ENCODE data around the gene DRD2.

Gene DRD2

GRCh38 chr11:113494021-113494420 lies 18.8 kb upstream of the DRD2 start:
- H3K4me3 ChIP-seq (replicated peaks; ENCODE audit: insufficient read depth, low read length): no peak overlapping the region
- H3K27ac ChIP-seq (replicated peaks): no peak overlapping the region
- TF ChIP-seq SPI1 (IDR thresholded peaks at IDR 0.05; ENCODE audit: borderline replicate concordance, low read depth): no peak
- TF ChIP-seq REST (IDR thresholded peaks at IDR 0.05; ENCODE audit: insufficient replicate concordance, low read depth): no peak
- no peak for TF ChIP-seq GABPA (IDR thresholded peaks at IDR 0.05; ENCODE audit: low read depth)
- TF ChIP-seq, protein P1, sequence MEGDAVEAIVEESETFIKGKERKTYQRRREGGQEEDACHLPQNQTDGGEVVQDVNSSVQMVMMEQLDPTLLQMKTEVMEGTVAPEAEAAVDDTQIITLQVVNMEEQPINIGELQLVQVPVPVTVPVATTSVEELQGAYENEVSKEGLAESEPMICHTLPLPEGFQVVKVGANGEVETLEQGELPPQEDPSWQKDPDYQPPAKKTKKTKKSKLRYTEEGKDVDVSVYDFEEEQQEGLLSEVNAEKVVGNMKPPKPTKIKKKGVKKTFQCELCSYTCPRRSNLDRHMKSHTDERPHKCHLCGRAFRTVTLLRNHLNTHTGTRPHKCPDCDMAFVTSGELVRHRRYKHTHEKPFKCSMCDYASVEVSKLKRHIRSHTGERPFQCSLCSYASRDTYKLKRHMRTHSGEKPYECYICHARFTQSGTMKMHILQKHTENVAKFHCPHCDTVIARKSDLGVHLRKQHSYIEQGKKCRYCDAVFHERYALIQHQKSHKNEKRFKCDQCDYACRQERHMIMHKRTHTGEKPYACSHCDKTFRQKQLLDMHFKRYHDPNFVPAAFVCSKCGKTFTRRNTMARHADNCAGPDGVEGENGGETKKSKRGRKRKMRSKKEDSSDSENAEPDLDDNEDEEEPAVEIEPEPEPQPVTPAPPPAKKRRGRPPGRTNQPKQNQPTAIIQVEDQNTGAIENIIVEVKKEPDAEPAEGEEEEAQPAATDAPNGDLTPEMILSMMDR (IDR thresholded peaks at IDR 0.05; ENCODE audit: insufficient read depth, low read length): no peak
- no peak for TF ChIP-seq POLR2AphosphoS5 (IDR thresholded peaks at IDR 0.05; ENCODE audit: low read depth)
- no peaks in the 10 kb centered on the region for H3K27me3 ChIP-seq (ENCODE audit: insufficient read depth, poor library complexity, severe bottlenecking)
- no peak for DNase-seq (ENCODE audit: low read depth in 1 of 2, low spot score in 1 of 2)

GRCh38 chr11:113493206-113493605 lies 18.0 kb upstream of the DRD2 start:
- TF ChIP-seq, protein P1 (IDR thresholded peaks at IDR 0.05; ENCODE audit: insufficient read depth, low read length): no peak
- no peak for TF ChIP-seq POLR2AphosphoS5 (IDR thresholded peaks at IDR 0.05; ENCODE audit: low read depth)
- no peak for TF ChIP-seq GABPA (IDR thresholded peaks at IDR 0.05; ENCODE audit: low read depth)
- no peak for TF ChIP-seq SPI1 (IDR thresholded peaks at IDR 0.05; ENCODE audit: borderline replicate concordance, low read depth)
- TF ChIP-seq REST (IDR thresholded peaks at IDR 0.05; ENCODE audit: insufficient replicate concordance, low read depth): no peak
- peak in 1 of 2 experiments; percentile 7 for DNase-seq (ENCODE audit: low read depth in 1 of 2, low spot score in 1 of 2)
- Histone ChIP-seq H3K27ac (replicated peaks) (no peak overlapping the region), H3K27me3 (ENCODE audit: insufficient read depth, poor library complexity, severe bottlenecking) (no peaks in the 10 kb centered on the region), H3K4me3 (replicated peaks; ENCODE audit: insufficient read depth, low read length) (no peak overlapping the region)

DNA sequence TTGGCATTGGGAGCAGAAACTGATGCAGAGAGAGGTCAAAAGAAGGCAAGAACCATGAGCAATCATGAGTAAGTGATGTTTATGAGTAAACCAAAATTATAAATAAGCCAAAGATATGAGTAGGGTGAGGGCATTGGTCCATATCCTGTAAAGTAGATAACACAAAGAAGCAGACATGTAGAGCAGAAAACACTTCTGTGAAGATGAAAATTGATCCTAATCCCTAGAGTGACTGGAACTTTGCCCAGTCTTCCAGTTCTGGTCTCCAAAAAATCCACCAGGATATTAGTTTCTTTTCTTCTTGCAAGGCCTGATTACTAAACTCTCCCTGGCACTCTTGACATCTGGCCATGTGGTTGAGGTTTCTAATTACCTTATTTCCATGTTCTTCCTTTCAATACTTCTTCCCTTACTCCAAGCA lies 13.7 kb upstream of the DRD2 start:
- Histone ChIP-seq H3K27me3 (ENCODE audit: insufficient read depth, poor library complexity, severe bottlenecking) (no peaks in the 10 kb centered on the region), H3K4me3 (replicated peaks; ENCODE audit: insufficient read depth, low read length) (no peak overlapping the region), H3K27ac (replicated peaks) (no peak overlapping the region)
- TF ChIP-seq POLR2AphosphoS5 (IDR thresholded peaks at IDR 0.05; ENCODE audit: low read depth) (no peak), GABPA (IDR thresholded peaks at IDR 0.05; ENCODE audit: low read depth) (no peak), REST (IDR thresholded peaks at IDR 0.05; ENCODE audit: insufficient replicate concordance, low read depth) (no peak), SPI1 (IDR thresholded peaks at IDR 0.05; ENCODE audit: borderline replicate concordance, low read depth) (no peak)
- TF ChIP-seq, protein P1 (IDR thresholded peaks at IDR 0.05; ENCODE audit: insufficient read depth, low read length): no peak
- DNase-seq (ENCODE audit: low read depth in 1 of 2, low spot score in 1 of 2): no peak

Data from HL-60 (cell line).